ENCODE results near the gene UBAC1. TPM values are rescaled to one million over a fixed set of nuclear protein-coding genes. Genes with fewer than 3 reads are reported as not detected.
A peak's percentile ranks its signal among the peaks of the same experiment; 100 is the strongest.

Gene UBAC1
- total and polyA plus RNA-seq, 9 of the 15 experiments (the other 6 are each of a cell fraction or from before 2014, with no cell fraction given): 94.0 to 399 (median 228) TPM

GRCh38 chr9:135951889-135952663 lies 9.1 kb downstream of the UBAC1 start (continued):
- no peak for TF ChIP-seq RBM22 (IDR thresholded peaks at IDR 0.05; ENCODE audit: low read depth, low read length, poor library complexity, severe bottlenecking)
- peak; percentile 8; the same call in 1 of the 2 replicates for TF ChIP-seq CAMTA2 (CRISPR knock-in tag; conservative IDR thresholded peaks at IDR 0.05)
- 0 out of 2 replicates have a peak, but pooled peaks have one; percentile 56 for TF ChIP-seq ZNF444 (CRISPR knock-in tag; IDR thresholded peaks at IDR 0.05)
- TF ChIP-seq HCFC1 (IDR thresholded peaks at IDR 0.05; ENCODE audit: low read depth, low read length): peak; percentile 49; the same call in 1 of the 2 replicates
- TF ChIP-seq NR2C1 (IDR thresholded peaks at IDR 0.05): no peak
- 0 out of 2 replicates have a peak, but pooled peaks have one; percentile 47 for TF ChIP-seq NR2C1 (tag; IDR thresholded peaks at IDR 0.05)
- no peak for TF ChIP-seq BRF2 (IDR thresholded peaks at IDR 0.05; ENCODE audit: borderline replicate concordance, insufficient read depth, insufficient read length)
- TF ChIP-seq MCM5 (IDR thresholded peaks at IDR 0.05; ENCODE audit: low read depth): no peak
- TF ChIP-seq KLF10 (CRISPR knock-in tag; IDR thresholded peaks at IDR 0.05): no peak
- no peak for TF ChIP-seq SRSF9 (IDR thresholded peaks at IDR 0.05; ENCODE audit: borderline replicate concordance, low read depth, low read length)
- peak in 1 of 2 experiments; percentile 87; a peak in 1 of 4 replicates for TF ChIP-seq HDAC1 (IDR thresholded peaks at IDR 0.05)
- no peak for TF ChIP-seq ZNF263 (CRISPR knock-in tag; IDR thresholded peaks at IDR 0.05; ENCODE audit: borderline replicate concordance)
